Esophagus squamous epithelium (tissue), 5 donors: ENCODE data around the gene GALNT15. TPM values are rescaled to one million over a fixed set of nuclear protein-coding genes. Genes with fewer than 3 reads are reported as not detected.
A peak's percentile ranks its signal among the peaks of the same experiment; 100 is the strongest.

Source experiments
- DNase-seq: peaks from one replicate; lab custom pipeline; 2025; lab: John Stamatoyannopoulos, UW
- H3K27ac ChIP-seq, 4 donors: fragments of 200-600 bp; sonication (generic); one replicate each; pipeline ENCODE4 v1.5.1; 2016 to 2019; ENCODE audit warnings: mild to moderate bottlenecking in 1 of 4
- H3K27me3 ChIP-seq, 4 donors: fragments of 200-600 bp; sonication (generic); 1 replicate in 3 of 4; 2 replicates in 1 of 4; pipeline versions ENCODE4 v1.5.1 to v1.6.0; 2017 to 2021; ENCODE audit warnings: antibody characterized with exemption in 1 of 4
- H3K36me3 ChIP-seq, 3 donors: fragments of 200-600 bp; sonication (generic); one replicate each; pipeline ENCODE4 v1.5.1; 2016 to 2019
- H3K4me1 ChIP-seq, 3 donors: fragments of 200-600 bp; sonication (generic); one replicate each; pipeline ENCODE4 v1.5.1; 2017 to 2019
- H3K4me3 ChIP-seq, 4 donors: fragments of 200-600 bp; sonication (generic); 1 replicate in 3 of 4; 2 replicates in 1 of 4; pipeline ENCODE4 v1.5.1; 2016 to 2019; ENCODE audit warnings: mild to moderate bottlenecking in 2 of 4, moderate library complexity in 1 of 4
- H3K9me3 ChIP-seq, 3 donors: fragments of 200-600 bp; sonication (generic); one replicate each; pipeline ENCODE4 v1.5.1; 2016 to 2019
- POLR2A ChIP-seq, 4 donors: fragments of 450-650 bp; IDR thresholded peaks; one replicate each; pipeline ENCODE4 v1.6.1; 2017; ENCODE audit warnings: antibody characterized with exemption in 4 of 4, mild to moderate bottlenecking in 4 of 4, moderate library complexity in 3 of 4
- whole genome bisulfite sequencing, 2 donors: methylation state at CpG; one replicate each; pipeline ENCODE4 v1.1.5; 2018; 5-methylcytosine and 5-hydroxymethylcytosine counted together
- intact Hi-C: fragments of 100-400 bp; cut with DNase I; formaldehyde crosslinking; loops from one replicate; pipeline ENCODE4 v1.15.0; 2022
- total RNA-seq, 4 donors: library from RNA; depleted of rRNA; stranded (reverse); fragments of >200 nt; gene quantifications; one replicate each; pipeline ENCODE4 v1.1.0, GENCODE V29; 2016
- TF ChIP-seq, protein P1 (sequence below), 6 experiments: fragments of 450-650 bp in 4 of 6; fragments of 200-600 bp in 2 of 6; sonication (generic) in 2 of 6; IDR thresholded peaks; one replicate each; pipeline ENCODE4 v1.5.1; 2016 to 2019; ENCODE audit warnings: antibody characterized with exemption in 6 of 6, mild to moderate bottlenecking in 4 of 6, moderate library complexity in 4 of 6
- donor health status: DM: yes; HTN: yes; CAD: no.

GALNT15 gene
- total RNA-seq, 4 donors from 2014 or later: 4.6 to 117 (median 35.6) TPM

- H3K27me3 ChIP-seq: no peaks in the 10 kb centered on the region
- peaks cover 16 to 59% (median 22%) of the 10 kb centered on the region in 3 donors for H3K4me1 ChIP-seq
- 32 to 47% methylated on average over 3 of the region's 3 CpGs for WGBS, 2 donors
- TF ChIP-seq, protein P1, sequence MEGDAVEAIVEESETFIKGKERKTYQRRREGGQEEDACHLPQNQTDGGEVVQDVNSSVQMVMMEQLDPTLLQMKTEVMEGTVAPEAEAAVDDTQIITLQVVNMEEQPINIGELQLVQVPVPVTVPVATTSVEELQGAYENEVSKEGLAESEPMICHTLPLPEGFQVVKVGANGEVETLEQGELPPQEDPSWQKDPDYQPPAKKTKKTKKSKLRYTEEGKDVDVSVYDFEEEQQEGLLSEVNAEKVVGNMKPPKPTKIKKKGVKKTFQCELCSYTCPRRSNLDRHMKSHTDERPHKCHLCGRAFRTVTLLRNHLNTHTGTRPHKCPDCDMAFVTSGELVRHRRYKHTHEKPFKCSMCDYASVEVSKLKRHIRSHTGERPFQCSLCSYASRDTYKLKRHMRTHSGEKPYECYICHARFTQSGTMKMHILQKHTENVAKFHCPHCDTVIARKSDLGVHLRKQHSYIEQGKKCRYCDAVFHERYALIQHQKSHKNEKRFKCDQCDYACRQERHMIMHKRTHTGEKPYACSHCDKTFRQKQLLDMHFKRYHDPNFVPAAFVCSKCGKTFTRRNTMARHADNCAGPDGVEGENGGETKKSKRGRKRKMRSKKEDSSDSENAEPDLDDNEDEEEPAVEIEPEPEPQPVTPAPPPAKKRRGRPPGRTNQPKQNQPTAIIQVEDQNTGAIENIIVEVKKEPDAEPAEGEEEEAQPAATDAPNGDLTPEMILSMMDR (IDR thresholded peaks at IDR 0.05): no peak
- TF ChIP-seq POLR2A (IDR thresholded peaks at IDR 0.05): no peak
- intact Hi-C loops: no loop called here
- no peak overlapping the region for H3K4me3 ChIP-seq
- peak overlapping the region; percentile 25 to 97 (median 95) for H3K27ac ChIP-seq
- no peak for DNase-seq
- no peaks in the 10 kb centered on the region for H3K9me3 ChIP-seq
- H3K36me3 ChIP-seq: peaks cover 0 to 25% (median 9%) of the 10 kb centered on the region in 3 donors
Observed at GRCh38 chr3:16266714-16267113, 92.2 kb downstream of the GALNT15 start.

GRCh38 chr3:16270855-16271254, 96.4 kb downstream of the GALNT15 start:
- intact Hi-C loops: no loop called here
- Histone ChIP-seq H3K27ac (no peak overlapping the region), H3K9me3 (no peaks in the 10 kb centered on the region), H3K36me3 (peaks cover 0 to 63% (median 9%) of the 10 kb centered on the region in 3 donors), H3K27me3 (no peaks in the 10 kb centered on the region), H3K4me1 (peaks cover 4 to 28% (median 15%) of the 10 kb centered on the region in 3 donors), H3K4me3 (no peak overlapping the region)
- no peak for DNase-seq
- 93 to 94% methylated on average over 10 of the region's 10 CpGs for WGBS, 2 donors
- TF ChIP-seq, protein P1 (IDR thresholded peaks at IDR 0.05): no peak
- TF ChIP-seq POLR2A (IDR thresholded peaks at IDR 0.05): no peak

DNA sequence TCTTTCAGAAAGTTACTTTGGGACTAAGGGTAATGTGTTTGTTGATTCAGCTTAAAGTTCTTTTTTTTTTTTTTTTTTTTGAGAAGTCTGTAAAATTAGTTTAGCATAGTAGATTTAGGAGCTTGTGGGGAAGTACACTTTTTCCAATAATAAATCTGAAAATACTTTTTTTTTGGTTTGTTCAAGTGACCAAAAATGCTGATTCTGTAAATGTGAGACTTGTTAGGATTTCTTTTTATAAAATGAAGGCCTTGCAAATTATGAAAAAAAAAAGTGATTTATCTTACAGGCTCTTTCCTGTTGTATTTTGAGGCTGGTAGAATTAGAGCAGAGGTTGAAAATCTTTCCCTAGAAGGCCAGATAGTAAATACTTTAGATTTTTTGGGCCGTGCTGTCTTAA, 98.1 kb downstream of the GALNT15 start:
- peaks cover 0 to 11% (median 4%) of the 10 kb centered on the region in 3 donors for H3K4me1 ChIP-seq
- no peak overlapping the region for H3K27ac ChIP-seq
- intact Hi-C loops: no loop called here
- no peak for TF ChIP-seq POLR2A (IDR thresholded peaks at IDR 0.05)
- TF ChIP-seq, protein P1 (IDR thresholded peaks at IDR 0.05): no peak
- no peak for DNase-seq
- no peaks in the 10 kb centered on the region for H3K27me3 ChIP-seq
- WGBS, 2 donors: 81 to 90% methylated on average over 1 of the region's 1 CpG
- no peaks in the 10 kb centered on the region for H3K9me3 ChIP-seq
- no peak overlapping the region for H3K4me3 ChIP-seq
- H3K36me3 ChIP-seq: peaks cover 0 to 70% (median 9%) of the 10 kb centered on the region in 3 donors

- intact Hi-C loops: no loop called here
- Histone ChIP-seq H3K4me3 (no peak overlapping the region), H3K27ac (no peak overlapping the region), H3K4me1 (no peaks in the 10 kb centered on the region), H3K27me3 (no peaks in the 10 kb centered on the region), H3K9me3 (no peaks in the 10 kb centered on the region), H3K36me3 (peaks cover 0 to 82% (median 9%) of the 10 kb centered on the region in 3 donors)
- no peak for TF ChIP-seq POLR2A (IDR thresholded peaks at IDR 0.05)
- TF ChIP-seq, protein P1 (IDR thresholded peaks at IDR 0.05): no peak
- DNase-seq: no peak
- 83 to 85% methylated on average over 2 of the region's 2 CpGs for WGBS, 2 donors
Observed at GRCh38 chr3:16273867-16274266, 99.4 kb downstream of the GALNT15 start.

DNA sequence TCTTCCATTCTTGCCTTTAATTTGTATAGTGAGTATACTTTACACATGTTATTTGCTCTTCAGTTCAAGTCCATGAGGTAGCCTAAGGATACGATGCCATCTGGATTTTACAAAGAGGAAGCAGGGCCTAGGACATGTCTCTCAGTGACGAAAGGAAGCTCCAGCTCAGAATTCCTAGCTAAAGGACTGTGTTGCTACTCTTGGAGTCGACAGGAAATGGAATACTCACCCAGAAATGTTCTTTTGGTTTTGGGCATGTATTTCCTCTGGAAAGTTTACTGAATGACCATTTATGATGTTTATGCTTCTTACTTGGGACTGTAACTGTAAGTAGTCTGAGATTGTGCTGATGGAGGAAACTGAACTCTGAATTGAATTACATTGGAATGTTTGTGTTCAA, 103.0 kb downstream of the GALNT15 start:
- DNase-seq: no peak
- Histone ChIP-seq H3K9me3 (no peaks in the 10 kb centered on the region), H3K27ac (no peak overlapping the region), H3K4me1 (no peaks in the 10 kb centered on the region), H3K27me3 (no peaks in the 10 kb centered on the region), H3K4me3 (no peak overlapping the region), H3K36me3 (peaks cover 0 to 62% (median 0%) of the 10 kb centered on the region in 3 donors)
- 84% methylated on average over 3 of the region's 3 CpGs for WGBS, 2 donors
- intact Hi-C loops: no loop called here
- TF ChIP-seq POLR2A (IDR thresholded peaks at IDR 0.05): no peak
- TF ChIP-seq, protein P1 (IDR thresholded peaks at IDR 0.05): no peak
